K562 (cell line): ENCODE data around the gene VAC14. TPM values are rescaled to one million over a fixed set of nuclear protein-coding genes. Genes with fewer than 3 reads are reported as not detected.

Experiments
- BDP1 ChIP-seq: IDR thresholded peaks from 3 replicates; pipeline ENCODE4 v1.6.1; 2011; ENCODE audit not compliant: insufficient read length, insufficient read depth
- BHLHE40 ChIP-seq: IDR thresholded peaks from 2 replicates; pipeline ENCODE4 v1.6.1; 2011; ENCODE audit warnings: low read length, improper control_type of control experiment
- CBFB ChIP-seq: sonication (generic); formaldehyde crosslinking; IDR thresholded peaks from 2 replicates; pipeline ENCODE4 v1.4.0; 2020; ENCODE audit warnings: mild to moderate bottlenecking, missing genetic modification reagents
- ETS2 ChIP-seq: IDR thresholded peaks from 2 replicates; pipeline ENCODE4 v1.6.1; 2016; ENCODE audit warnings: borderline replicate concordance, missing genetic modification characterization, mild to moderate bottlenecking, moderate library complexity, missing compliant biosample characterization; ENCODE audit not compliant: poor library complexity, severe bottlenecking
- GATAD2B ChIP-seq: fragments of 450-650 bp; IDR thresholded peaks from 2 replicates; pipeline ENCODE4 v1.6.1; 2017; ENCODE audit warnings: mild to moderate bottlenecking, borderline replicate concordance
- HNRNPLL ChIP-seq: fragments of 200-400 bp; formaldehyde crosslinking; IDR thresholded peaks from 2 replicates; pipeline ENCODE4 v1.6.1; 2017; ENCODE audit warnings: low read length, low read depth, mild to moderate bottlenecking; ENCODE audit not compliant: poor library complexity, severe bottlenecking
- KHSRP ChIP-seq: fragments of 450-650 bp; IDR thresholded peaks from 2 replicates; pipeline ENCODE4 v1.6.1; 2017
- MIER1 ChIP-seq: fragments of 450-650 bp; IDR thresholded peaks from 2 replicates; pipeline ENCODE4 v1.6.1; 2016; ENCODE audit warnings: antibody characterized with exemption, mild to moderate bottlenecking, low read depth
- PTTG1 ChIP-seq: fragments of 450-650 bp; IDR thresholded peaks from 2 replicates; pipeline ENCODE4 v1.6.1; 2016; ENCODE audit warnings: low read depth, mild to moderate bottlenecking, missing genetic modification characterization, missing compliant biosample characterization
- SMAD1 ChIP-seq: fragments of 150-350 bp; IDR thresholded peaks from 2 replicates; pipeline ENCODE4 v1.6.1; 2014; ENCODE audit warnings: low read length, low read depth; ENCODE audit not compliant: partially characterized antibody
- SMARCE1 ChIP-seq: fragments of 450-650 bp; IDR thresholded peaks from 2 replicates; pipeline ENCODE4 v1.7.1; 2016; ENCODE audit warnings: mild to moderate bottlenecking
- ZNF124 ChIP-seq: sonication (generic); formaldehyde crosslinking; IDR thresholded peaks from 2 replicates; pipeline ENCODE4 v1.8.1; 2022; ENCODE audit warnings: missing genetic modification reagents
- ZNF444 ChIP-seq: fragments of 250-450 bp; sonication (Bioruptor Pico); IDR thresholded peaks from 2 replicates; pipeline ENCODE4 v1.4.0; 2020; ENCODE audit warnings: mild to moderate bottlenecking, moderate library complexity
- ZNF780A ChIP-seq: fragments of 250-450 bp; sonication (Bioruptor Pico); IDR thresholded peaks from 2 replicates; pipeline ENCODE4 v1.5.0; 2021; ENCODE audit warnings: mild to moderate bottlenecking
- ZSCAN32 ChIP-seq: fragments of 450-650 bp; formaldehyde crosslinking; IDR thresholded peaks from 2 replicates; pipeline ENCODE4 v1.4.0; 2020; ENCODE audit warnings: mild to moderate bottlenecking, moderate library complexity
- polyA plus RNA-seq, 8 experiments: library from polyadenylated mRNA; depleted of rRNA in 4 of 8; stranded (reverse) in 5 of 8; unstranded in 3 of 8; fragments of >200 nt; fragmentation: Nextera tagmentation in 2 of 8; fragmentation: Illumina TruSeq in 1 of 8; extraction: Ambion mirVana in 2 of 8; extraction: Trizol in 1 of 8; gene quantifications; 2 replicates each; pipeline versions ENCODE4 v1.2.1 to v1.2.3, GENCODE V29; 2011 to 2014; ENCODE audit warnings: inconsistent platforms in 1 of 8, missing spikeins in 1 of 8
- total RNA-seq, 7 experiments: library from RNA; depleted of rRNA in 6 of 7; stranded (reverse); fragments of >200 nt in 6 of 7; fragmentation: Illumina TruSeq in 2 of 7; extraction: Trizol in 2 of 7; gene quantifications; 2 replicates each; pipeline versions ENCODE4 v1.2.1 to v1.2.3, GENCODE V29; 2011 to 2021; ENCODE audit warnings: low replicate concordance in 1 of 7
- TF ChIP-seq, protein P1 (sequence below): sonication (generic); formaldehyde crosslinking; IDR thresholded peaks from 2 replicates; pipeline ENCODE4 v1.8.0; 2023; ENCODE audit warnings: mild to moderate bottlenecking, missing genetic modification reagents
- TF ChIP-seq, protein P2 (sequence below): IDR thresholded peaks from 2 replicates; pipeline ENCODE4 v1.6.1; 2014; ENCODE audit warnings: antibody characterized with exemption
- TF ChIP-seq, protein P3 (sequence below): fragments of 450-650 bp; IDR thresholded peaks from 2 replicates; pipeline ENCODE4 v1.6.1; 2017; ENCODE audit warnings: antibody characterized with exemption
- TF ChIP-seq, protein P4 (sequence below): sonication (generic); IDR thresholded peaks from 2 replicates; pipeline ENCODE4 v1.6.1; 2016
- TF ChIP-seq, protein P5 (sequence below): sonication (generic); formaldehyde crosslinking; IDR thresholded peaks from 2 replicates; pipeline ENCODE4 v1.4.0; 2020; ENCODE audit warnings: mild to moderate bottlenecking, missing genetic modification reagents

Gene VAC14
- total and polyA plus RNA-seq, 9 of the 15 experiments (the other 6 are each of a cell fraction or from before 2014, with no cell fraction given): 1.3 to 41.6 (median 26.6) TPM

DNA sequence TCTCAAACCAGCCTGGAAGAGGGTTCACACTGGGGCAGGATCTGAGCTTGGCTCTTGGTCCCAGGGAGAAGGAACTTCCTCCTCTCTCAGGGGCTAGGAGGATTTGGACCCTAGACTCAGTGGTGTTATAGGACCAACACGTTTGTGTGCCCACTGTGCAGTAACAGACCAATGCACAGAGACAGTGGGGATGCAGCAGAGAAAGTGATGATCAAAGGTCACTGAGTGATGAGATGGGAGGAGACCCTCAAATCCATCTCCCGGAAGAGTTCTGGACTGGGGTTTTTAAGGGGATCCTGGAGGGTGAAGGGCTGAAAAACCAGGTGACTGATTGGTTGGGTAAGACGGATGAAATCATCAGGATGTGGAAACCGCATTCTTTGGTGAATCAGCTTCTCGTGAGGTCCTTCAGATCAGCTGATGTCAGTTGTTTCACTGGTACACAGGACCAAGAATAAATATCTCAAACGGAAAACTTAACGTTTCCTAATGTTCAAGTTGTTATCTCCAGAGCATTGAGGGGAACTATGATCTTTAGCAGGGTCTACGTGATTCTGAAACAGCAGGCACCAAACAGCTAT, 3.3 kb upstream of the VAC14 start (continued):
- TF ChIP-seq, protein P1, sequence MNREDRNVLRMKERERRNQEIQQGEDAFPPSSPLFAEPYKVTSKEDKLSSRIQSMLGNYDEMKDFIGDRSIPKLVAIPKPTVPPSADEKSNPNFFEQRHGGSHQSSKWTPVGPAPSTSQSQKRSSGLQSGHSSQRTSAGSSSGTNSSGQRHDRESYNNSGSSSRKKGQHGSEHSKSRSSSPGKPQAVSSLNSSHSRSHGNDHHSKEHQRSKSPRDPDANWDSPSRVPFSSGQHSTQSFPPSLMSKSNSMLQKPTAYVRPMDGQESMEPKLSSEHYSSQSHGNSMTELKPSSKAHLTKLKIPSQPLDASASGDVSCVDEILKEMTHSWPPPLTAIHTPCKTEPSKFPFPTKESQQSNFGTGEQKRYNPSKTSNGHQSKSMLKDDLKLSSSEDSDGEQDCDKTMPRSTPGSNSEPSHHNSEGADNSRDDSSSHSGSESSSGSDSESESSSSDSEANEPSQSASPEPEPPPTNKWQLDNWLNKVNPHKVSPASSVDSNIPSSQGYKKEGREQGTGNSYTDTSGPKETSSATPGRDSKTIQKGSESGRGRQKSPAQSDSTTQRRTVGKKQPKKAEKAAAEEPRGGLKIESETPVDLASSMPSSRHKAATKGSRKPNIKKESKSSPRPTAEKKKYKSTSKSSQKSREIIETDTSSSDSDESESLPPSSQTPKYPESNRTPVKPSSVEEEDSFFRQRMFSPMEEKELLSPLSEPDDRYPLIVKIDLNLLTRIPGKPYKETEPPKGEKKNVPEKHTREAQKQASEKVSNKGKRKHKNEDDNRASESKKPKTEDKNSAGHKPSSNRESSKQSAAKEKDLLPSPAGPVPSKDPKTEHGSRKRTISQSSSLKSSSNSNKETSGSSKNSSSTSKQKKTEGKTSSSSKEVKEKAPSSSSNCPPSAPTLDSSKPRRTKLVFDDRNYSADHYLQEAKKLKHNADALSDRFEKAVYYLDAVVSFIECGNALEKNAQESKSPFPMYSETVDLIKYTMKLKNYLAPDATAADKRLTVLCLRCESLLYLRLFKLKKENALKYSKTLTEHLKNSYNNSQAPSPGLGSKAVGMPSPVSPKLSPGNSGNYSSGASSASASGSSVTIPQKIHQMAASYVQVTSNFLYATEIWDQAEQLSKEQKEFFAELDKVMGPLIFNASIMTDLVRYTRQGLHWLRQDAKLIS (CRISPR knock-in tag): no peak
- TF ChIP-seq, protein P2, sequence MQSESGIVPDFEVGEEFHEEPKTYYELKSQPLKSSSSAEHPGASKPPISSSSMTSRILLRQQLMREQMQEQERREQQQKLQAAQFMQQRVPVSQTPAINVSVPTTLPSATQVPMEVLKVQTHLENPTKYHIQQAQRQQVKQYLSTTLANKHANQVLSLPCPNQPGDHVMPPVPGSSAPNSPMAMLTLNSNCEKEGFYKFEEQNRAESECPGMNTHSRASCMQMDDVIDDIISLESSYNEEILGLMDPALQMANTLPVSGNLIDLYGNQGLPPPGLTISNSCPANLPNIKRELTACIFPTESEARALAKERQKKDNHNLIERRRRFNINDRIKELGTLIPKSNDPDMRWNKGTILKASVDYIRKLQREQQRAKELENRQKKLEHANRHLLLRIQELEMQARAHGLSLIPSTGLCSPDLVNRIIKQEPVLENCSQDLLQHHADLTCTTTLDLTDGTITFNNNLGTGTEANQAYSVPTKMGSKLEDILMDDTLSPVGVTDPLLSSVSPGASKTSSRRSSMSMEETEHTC: no peak
- TF ChIP-seq MIER1 (no peak), ZSCAN32 (CRISPR knock-in tag) (no peak), ZNF780A (no peak), PTTG1 (tag) (no peak), GATAD2B (no peak), ZNF124 (no peak), CBFB (no peak), SMARCE1 (no peak), HNRNPLL (no peak), BHLHE40 (peak; percentile 14; the same call in 1 of the 2 replicates), SMAD1 (no peak), ETS2 (tag) (no peak), KHSRP (no peak), BDP1 (no peak), ZNF444 (CRISPR knock-in tag) (no peak)
- TF ChIP-seq, protein P3, sequence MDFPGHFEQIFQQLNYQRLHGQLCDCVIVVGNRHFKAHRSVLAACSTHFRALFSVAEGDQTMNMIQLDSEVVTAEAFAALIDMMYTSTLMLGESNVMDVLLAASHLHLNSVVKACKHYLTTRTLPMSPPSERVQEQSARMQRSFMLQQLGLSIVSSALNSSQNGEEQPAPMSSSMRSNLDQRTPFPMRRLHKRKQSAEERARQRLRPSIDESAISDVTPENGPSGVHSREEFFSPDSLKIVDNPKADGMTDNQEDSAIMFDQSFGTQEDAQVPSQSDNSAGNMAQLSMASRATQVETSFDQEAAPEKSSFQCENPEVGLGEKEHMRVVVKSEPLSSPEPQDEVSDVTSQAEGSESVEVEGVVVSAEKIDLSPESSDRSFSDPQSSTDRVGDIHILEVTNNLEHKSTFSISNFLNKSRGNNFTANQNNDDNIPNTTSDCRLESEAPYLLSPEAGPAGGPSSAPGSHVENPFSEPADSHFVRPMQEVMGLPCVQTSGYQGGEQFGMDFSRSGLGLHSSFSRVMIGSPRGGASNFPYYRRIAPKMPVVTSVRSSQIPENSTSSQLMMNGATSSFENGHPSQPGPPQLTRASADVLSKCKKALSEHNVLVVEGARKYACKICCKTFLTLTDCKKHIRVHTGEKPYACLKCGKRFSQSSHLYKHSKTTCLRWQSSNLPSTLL: no peak
- TF ChIP-seq, protein P4, sequence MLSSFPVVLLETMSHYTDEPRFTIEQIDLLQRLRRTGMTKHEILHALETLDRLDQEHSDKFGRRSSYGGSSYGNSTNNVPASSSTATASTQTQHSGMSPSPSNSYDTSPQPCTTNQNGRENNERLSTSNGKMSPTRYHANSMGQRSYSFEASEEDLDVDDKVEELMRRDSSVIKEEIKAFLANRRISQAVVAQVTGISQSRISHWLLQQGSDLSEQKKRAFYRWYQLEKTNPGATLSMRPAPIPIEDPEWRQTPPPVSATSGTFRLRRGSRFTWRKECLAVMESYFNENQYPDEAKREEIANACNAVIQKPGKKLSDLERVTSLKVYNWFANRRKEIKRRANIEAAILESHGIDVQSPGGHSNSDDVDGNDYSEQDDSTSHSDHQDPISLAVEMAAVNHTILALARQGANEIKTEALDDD: no peak
- TF ChIP-seq, protein P5, sequence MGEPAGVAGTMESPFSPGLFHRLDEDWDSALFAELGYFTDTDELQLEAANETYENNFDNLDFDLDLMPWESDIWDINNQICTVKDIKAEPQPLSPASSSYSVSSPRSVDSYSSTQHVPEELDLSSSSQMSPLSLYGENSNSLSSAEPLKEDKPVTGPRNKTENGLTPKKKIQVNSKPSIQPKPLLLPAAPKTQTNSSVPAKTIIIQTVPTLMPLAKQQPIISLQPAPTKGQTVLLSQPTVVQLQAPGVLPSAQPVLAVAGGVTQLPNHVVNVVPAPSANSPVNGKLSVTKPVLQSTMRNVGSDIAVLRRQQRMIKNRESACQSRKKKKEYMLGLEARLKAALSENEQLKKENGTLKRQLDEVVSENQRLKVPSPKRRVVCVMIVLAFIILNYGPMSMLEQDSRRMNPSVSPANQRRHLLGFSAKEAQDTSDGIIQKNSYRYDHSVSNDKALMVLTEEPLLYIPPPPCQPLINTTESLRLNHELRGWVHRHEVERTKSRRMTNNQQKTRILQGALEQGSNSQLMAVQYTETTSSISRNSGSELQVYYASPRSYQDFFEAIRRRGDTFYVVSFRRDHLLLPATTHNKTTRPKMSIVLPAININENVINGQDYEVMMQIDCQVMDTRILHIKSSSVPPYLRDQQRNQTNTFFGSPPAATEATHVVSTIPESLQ (CRISPR knock-in tag): no peak
